Activated CD4-positive, alpha-beta T cell treated with anti-CD3 and anti-CD28 coated beads for 1 hour (primary cell): ENCODE results near the gene KRTAP4-16.
"Not testable (repeated sequence)": the region's sequence is repeated elsewhere in the genome, so short reads cannot be mapped to it uniquely, and the experiment has no call there.

Experiments used
- DNase-seq: peaks from one replicate; pipeline ENCODE4 v3.0.0-alpha.2; 2020

Gene KRTAP4-16

GRCh38 chr17:41118721-41119120 is 16.7 kb upstream of the KRTAP4-16 start:
- DNase-seq: no peak

GRCh38 chr17:41117846-41118386 is 15.9 kb upstream of the KRTAP4-16 start, which contains the start of gene KRTAP4-11:
Gene KRTAP4-11 (minus strand): TSS chr17:41118373. CDS start chr17:41118315, 58 bp downstream.
- DNase-seq: not testable (repeated sequence)

- no peak for DNase-seq
These were observed 14.3 kb upstream of the KRTAP4-16 start for GRCh38 chr17:41116297-41116696.

- DNase-seq: no peak
These were observed 9.3 kb upstream of the KRTAP4-16 start for GRCh38 chr17:41111151-41111885.

- not testable (repeated sequence) for DNase-seq
These were observed 6.8 kb upstream of the KRTAP4-16 start for GRCh38 chr17:41108728-41109386.

- no peak for DNase-seq
These were observed 6.0 kb upstream of the KRTAP4-16 start for GRCh38 chr17:41107941-41108450.

- not testable (repeated sequence) for DNase-seq
These were observed 3.3 kb upstream of the KRTAP4-16 start, which contains the start of gene KRTAP4-9 for GRCh38 chr17:41105347-41105746. Gene KRTAP4-9 (plus strand): TSS chr17:41105389. CDS start chr17:41105389, 0 bp downstream.

- not testable (repeated sequence) for DNase-seq
These were observed 2.5 kb upstream of the KRTAP4-16 start for GRCh38 chr17:41104386-41105038.

GRCh38 chr17:41103896-41104295 is 1.9 kb upstream of the KRTAP4-16 start:
- no peak for DNase-seq

GRCh38 chr17:41099682-41100480 is 2.1 kb downstream of the KRTAP4-16 start:
- DNase-seq: not testable (repeated sequence)

GRCh38 chr17:41098481-41098880 is 3.5 kb downstream of the KRTAP4-16 start:
- DNase-seq: no peak

- DNase-seq: no peak
These were observed 4.0 kb downstream of the KRTAP4-16 start, which contains the start of gene KRTAP4-8 for GRCh38 chr17:41098042-41098441. Gene KRTAP4-8 (minus strand): TSS chr17:41098142. CDS start chr17:41098084, 58 bp downstream.

GRCh38 chr17:41096055-41096454 is 6.0 kb downstream of the KRTAP4-16 start:
- DNase-seq: no peak

GRCh38 chr17:41088760-41089352 is 13.2 kb downstream of the KRTAP4-16 start:
- DNase-seq: not testable (repeated sequence)

- not testable (repeated sequence) for DNase-seq
These were observed 17.7 kb downstream of the KRTAP4-16 start, which contains the start of gene KRTAP4-7 for GRCh38 chr17:41084100-41084856. Gene KRTAP4-7 (plus strand): TSS chr17:41084150. CDS start chr17:41084207, 57 bp downstream.

GRCh38 chr17:41083427-41083826 is 18.6 kb downstream of the KRTAP4-16 start:
- DNase-seq: not testable (repeated sequence)

GRCh38 chr17:41082626-41083025 is 19.4 kb downstream of the KRTAP4-16 start:
- DNase-seq: no peak

- no peak for DNase-seq
These were observed 25.2 kb downstream of the KRTAP4-16 start for GRCh38 chr17:41076788-41077187.

GRCh38 chr17:41073676-41074075 is 28.3 kb downstream of the KRTAP4-16 start:
- DNase-seq: no peak

GRCh38 chr17:41071606-41072360 is 30.2 kb downstream of the KRTAP4-16 start:
- no peak for DNase-seq
